Superior temporal gyrus (tissue), 1 donor: ENCODE measurements around the gene DNMBP.
"Not testable (repeated sequence)": the region's sequence is repeated elsewhere in the genome, so short reads cannot be mapped to it uniquely, and the experiment has no call there.

Source experiments
- DNase-seq: peaks from one replicate; pipeline ENCODE4 v3.0.0-alpha.2; 2016; ENCODE audit errors: extremely low spot score

Gene DNMBP

GRCh38 chr10:100014071-100014762 lies 4.5 kb upstream of the DNMBP start:
- DNase-seq, result no peak

- DNase-seq, result no peak
Observed at GRCh38 chr10:100013621-100014020, 3.9 kb upstream of the DNMBP start.

- DNase-seq, result not testable (repeated sequence)
Observed at GRCh38 chr10:100011906-100012305, 2.2 kb upstream of the DNMBP start.

GRCh38 chr10:100009283-100009792 lies 409 bp downstream of the DNMBP start:
- peak; percentile 34 for DNase-seq

- peak; percentile 49 for DNase-seq
Observed at GRCh38 chr10:100008708-100009282, 952 bp downstream of the DNMBP start.

GRCh38 chr10:100008142-100008522 lies 1.6 kb downstream of the DNMBP start:
- DNase-seq, result peak; percentile 12

- DNase-seq, result no peak
Observed at GRCh38 chr10:100007231-100008141, 2.3 kb downstream of the DNMBP start.

GRCh38 chr10:100006243-100006886 lies 3.4 kb downstream of the DNMBP start:
- no peak for DNase-seq

- no peak for DNase-seq
Observed at GRCh38 chr10:100004805-100005510, 4.8 kb downstream of the DNMBP start.

GRCh38 chr10:100000109-100000644 lies 9.6 kb downstream of the DNMBP start:
- DNase-seq, result no peak

- no peak for DNase-seq
Observed at GRCh38 chr10:99999319-100000108, 10.2 kb downstream of the DNMBP start.

GRCh38 chr10:99998889-99999288 lies 10.9 kb downstream of the DNMBP start:
- DNase-seq, result no peak

- DNase-seq, result no peak
Observed at GRCh38 chr10:99996671-99997648, 12.8 kb downstream of the DNMBP start.

GRCh38 chr10:99995713-99996112 lies 14.0 kb downstream of the DNMBP start:
- no peak for DNase-seq

GRCh38 chr10:99995269-99995668 lies 14.5 kb downstream of the DNMBP start:
- DNase-seq, result no peak

GRCh38 chr10:99994801-99995200 lies 14.9 kb downstream of the DNMBP start:
- no peak for DNase-seq

GRCh38 chr10:99993701-99994689 lies 15.8 kb downstream of the DNMBP start:
- DNase-seq, result peak; percentile 6

GRCh38 chr10:99985637-99986036 lies 24.1 kb downstream of the DNMBP start:
- DNase-seq, result not testable (repeated sequence)
